HS-27A (cell line): ENCODE data around the gene NABP1.
A peak's percentile ranks its signal among the peaks of the same experiment; 100 is the strongest.

Experiments used
- DNase-seq: peaks from one replicate; pipeline ENCODE4 v3.0.0-alpha.2; 2012; ENCODE audit warnings: low read depth, missing footprints

Gene NABP1

DNA sequence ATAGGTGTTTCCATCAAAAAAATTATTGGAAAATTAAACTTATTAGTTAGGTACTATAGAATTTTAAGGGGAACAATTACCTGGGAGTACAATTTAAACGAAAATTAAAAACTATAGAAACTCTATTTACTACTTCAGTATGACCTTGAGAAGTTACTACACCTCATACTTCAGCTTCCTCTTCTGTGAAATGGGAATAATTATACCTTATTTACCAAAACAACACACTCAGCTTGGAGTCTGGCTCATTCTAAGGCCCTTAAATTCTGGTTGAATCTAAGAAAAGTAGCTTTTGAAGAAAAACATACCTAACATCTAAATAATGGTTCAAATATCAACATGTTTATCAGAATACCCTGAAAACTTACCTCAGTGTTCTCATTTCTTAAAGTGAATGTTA, 2.7 kb downstream of the NABP1 start:
- DNase-seq = no peak

GRCh38 chr2:191682126-191682525, 4.2 kb downstream of the NABP1 start:
- no peak for DNase-seq

DNA sequence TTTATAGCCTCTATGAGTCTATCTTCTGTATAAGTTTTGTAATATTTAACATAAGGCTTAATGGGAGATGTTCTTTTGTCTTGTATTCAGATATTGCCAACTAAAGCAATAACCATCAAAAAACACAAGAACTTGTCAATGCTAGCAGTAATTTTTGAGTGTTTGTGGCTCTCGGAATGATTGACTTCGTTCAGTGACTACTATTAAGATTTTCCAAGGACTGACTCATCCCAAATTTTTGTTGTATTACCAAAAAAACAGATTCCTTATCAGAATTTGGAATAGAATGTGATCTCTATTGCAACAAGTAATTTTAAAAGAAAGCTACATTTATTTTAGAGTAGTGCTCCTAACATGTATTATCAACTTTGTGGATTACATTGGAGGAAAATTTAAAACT, 8.1 kb downstream of the NABP1 start:
- no peak for DNase-seq

DNA sequence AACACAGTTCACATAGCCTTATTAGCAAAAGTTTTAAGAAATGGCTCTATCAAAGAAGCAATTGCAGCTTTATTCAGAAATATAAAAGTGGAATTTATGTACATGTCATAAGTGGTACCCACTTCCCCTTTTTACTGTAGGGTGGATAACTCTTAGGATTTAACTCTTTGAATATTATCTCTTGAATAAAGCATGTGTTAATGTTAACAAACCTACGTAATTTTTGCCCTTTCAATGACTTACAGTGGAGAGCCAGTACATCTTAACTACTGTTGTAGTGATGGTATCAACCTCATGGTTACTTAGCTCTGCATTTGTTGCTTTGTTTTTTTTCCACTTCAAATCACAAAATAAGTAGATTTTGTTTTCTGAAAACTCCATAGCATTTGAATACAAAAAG, 8.8 kb downstream of the NABP1 start:
- no peak for DNase-seq

- DNase-seq = no peak
Observed at GRCh38 chr2:191687867-191688266, 9.9 kb downstream of the NABP1 start.

GRCh38 chr2:191688934-191689695, 11.2 kb downstream of the NABP1 start:
- no peak for DNase-seq

- no peak for DNase-seq
Observed at GRCh38 chr2:191690327-191690726, 12.4 kb downstream of the NABP1 start.

DNA sequence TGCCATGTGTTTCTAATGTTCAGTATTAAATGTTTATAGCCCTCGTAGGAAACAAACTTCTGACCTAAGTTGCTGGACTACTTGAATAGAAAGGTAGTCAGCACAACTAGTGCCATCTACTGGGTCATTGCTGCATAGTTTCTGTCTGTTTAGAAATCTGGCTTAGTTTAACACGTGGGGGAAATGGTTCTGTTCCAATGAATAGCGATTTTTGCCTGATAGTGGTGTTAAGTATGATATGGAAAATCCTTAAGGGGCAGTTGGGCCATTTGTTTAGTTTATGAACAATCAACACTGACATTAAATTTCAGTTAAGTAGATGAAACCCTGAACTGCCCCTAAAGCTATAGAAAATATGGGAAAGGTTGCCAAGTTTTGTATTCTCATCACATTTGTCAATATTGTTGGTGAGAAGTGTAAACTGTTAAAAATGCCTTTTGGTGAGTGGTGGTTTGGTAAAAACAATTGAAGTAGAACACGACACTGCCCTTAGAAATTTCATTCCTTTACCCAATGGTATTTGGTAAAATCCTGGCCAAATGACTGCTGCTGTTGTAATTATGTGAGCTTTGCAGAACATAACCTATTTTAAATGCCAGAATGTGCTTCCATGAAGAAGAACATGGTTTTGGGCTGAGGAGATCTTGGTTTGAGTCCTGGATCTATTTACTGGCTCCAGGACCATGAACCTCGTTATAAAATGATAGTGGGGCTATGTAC, 13.2 kb downstream of the NABP1 start:
- peak; percentile 34 for DNase-seq

DNA sequence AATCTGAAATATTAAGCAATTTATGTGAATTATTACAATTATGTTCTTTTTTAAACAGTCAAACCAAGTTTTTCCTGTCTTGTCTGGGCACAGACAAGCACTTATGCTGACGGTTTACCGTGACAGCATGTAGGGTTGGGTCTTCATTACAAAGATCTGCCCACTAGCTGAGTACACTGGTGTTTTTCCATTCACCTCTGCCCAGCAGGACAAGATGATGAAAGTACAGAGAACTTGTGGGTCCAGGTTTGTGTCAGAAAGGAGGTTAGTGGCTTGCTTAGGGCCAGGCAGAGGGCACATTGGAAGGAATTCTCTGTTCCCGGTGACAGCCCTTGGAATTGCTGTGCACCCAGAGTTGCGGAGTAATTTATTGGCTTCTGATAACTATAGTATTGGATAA, 14.0 kb downstream of the NABP1 start:
- DNase-seq = no peak

DNA sequence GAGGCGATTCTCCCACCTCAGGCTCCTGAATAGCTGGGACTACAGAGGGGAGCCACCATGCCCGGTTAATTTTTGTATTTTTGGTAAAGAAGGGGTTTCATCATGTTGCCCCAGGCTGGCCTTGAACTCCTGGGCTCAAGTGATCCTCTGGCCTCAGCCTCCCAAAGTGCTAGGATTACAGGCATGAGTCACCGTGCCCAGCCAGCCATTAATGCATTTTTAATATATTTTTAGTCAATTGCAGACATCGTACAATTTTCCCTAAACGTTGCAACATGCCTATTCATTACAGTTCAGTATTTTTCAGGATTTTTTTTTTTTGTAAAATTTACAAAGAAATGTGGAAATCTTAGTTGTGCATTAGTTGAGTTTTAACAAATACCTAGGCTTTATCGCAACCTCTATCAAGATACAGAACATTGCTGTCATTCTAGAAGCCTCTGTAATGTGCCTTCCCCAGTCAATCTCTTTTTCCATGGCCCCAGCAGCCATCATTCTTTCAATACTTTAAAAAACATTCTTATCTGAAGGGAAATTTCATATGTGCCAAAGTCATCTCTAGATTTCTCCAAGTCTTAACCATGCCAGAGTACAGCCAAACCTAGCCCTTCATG, 14.7 kb downstream of the NABP1 start:
- DNase-seq = no peak

GRCh38 chr2:191693166-191693565, 15.2 kb downstream of the NABP1 start:
- no peak for DNase-seq

- DNase-seq = no peak
Observed at GRCh38 chr2:191693778-191694177, 15.8 kb downstream of the NABP1 start.

DNA sequence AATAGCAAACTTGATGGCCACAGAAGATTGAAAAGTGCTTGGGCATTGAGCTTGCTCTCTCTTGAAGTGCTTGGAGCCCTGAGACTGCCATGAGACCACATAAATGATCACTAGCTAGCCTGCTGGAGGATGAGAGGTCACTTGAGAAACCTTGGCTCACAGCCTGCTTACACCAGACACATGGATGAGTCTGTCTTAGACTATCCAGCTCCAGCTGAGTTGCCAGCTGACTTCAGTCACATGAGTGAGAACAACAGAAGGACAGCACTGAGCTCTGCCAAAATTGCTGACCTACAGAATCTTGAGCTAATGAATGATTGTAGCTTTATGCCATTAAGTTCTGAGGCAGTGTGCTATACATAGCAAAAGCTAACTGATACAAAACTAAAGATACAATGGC, 18.1 kb downstream of the NABP1 start:
- no peak for DNase-seq

DNA sequence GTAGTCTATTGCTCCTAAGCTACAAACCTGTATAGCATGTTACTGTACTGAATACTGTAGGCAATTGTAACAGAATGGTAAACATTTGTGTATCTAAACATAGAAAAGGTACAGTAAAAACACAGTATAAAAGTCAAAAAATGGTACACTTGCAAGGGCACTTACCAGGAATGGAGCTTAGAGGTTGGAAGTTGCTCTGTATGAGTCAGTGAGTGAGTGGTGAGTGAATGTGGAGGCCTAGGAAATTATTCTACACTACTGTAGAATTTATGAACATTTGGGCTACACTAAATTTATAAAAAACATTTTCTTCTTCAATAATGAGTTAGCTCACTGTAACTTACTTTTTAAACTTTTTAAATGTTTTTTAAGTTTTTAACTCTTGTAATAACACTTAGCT, 19.0 kb downstream of the NABP1 start:
- no peak for DNase-seq

DNA sequence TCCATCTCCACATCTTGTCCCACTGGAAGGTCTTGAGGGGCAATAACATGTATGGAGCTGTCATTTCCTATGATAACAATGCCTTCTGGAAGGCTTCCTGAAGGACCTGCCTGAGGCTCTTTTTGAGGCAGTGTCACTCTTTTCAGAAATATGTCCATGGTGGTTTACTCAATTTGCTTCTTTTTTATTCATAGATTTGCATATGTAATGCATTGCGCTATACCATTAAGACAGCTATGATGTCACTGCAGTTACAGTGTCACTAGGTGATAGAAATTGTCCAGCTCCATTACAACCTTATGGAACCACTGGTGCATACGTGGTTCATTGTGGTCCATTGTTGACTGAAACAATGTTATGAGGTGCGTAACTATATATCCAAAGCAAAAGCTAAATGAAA, 19.9 kb downstream of the NABP1 start:
- no peak for DNase-seq

DNA sequence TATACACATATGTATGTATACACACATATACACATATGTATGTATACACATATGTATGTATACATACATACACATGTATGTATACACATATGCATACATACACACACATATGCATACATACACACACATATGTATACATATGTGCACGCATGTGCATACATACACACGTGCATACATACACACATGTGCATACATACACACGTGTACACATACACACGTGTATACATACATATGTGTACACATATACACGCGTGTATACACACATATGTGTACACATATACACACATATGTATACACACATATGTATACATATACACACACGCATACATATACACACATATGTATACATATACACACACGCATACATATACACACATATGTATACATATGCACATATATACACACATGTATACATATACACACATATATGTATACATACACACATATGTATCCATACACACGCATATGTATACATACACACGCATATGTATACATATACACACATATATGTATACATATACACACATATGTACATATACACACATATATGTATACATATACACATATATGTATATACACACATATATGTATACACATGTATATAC, 21.5 kb downstream of the NABP1 start:
- no peak for DNase-seq

- DNase-seq = no peak
Observed at GRCh38 chr2:191701029-191701428, 23.1 kb downstream of the NABP1 start.

- no peak for DNase-seq
Observed at GRCh38 chr2:191701696-191702095, 23.8 kb downstream of the NABP1 start.

DNA sequence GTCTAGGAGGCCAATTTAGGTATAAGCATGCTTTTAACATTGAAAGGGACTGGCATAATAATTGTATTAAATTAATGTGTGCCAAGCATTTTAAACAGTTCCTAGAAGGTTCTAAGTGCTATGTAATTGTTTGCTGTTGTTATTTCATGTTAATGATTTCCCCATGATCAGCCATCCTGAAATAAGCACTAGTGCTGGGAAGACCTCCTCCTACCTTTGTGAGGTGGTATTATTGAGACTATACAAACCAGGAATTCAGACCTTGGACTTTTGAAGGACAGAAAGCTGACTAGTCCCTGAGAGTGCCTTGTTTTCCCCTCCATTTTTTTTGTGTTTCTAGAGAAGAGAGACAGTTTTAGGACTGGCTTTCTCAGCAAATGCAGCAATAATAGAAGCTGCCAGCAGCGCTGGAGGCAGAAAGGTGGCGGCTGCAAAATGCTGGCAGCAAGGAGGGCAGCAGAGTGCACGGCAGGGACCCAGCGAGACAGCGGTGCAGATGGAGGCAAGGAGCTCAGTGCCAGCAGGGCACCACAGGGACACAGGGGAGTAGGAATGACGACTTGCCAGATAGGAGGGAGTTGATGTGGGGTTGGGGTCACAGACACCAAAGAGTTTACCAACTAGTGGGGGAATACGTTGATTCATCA, 25.3 kb downstream of the NABP1 start:
- no peak for DNase-seq

- no peak for DNase-seq
Observed at GRCh38 chr2:191705084-191705483, 27.1 kb downstream of the NABP1 start.

DNA sequence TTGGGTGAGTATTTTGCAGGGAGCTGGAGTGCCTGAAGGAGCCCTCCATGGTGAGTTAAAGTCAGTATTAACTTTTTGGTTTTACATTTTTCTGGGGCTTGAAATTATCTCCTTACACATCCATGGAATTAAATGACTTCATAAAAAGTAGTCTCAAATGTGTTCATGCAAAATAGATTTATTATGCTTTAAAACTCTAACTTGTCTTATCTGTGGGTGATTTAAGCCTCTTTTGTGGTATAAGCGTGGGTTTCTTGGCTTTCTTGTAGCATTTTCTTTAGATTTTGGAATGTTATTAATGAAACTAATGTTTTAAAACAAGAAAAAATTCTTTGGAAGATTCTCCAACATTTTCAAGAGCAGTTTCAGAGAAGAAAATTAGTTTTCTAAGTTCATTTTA, 27.8 kb downstream of the NABP1 start:
- DNase-seq = no peak

- no peak for DNase-seq
Observed at GRCh38 chr2:191706791-191707190, 28.9 kb downstream of the NABP1 start.
